ENCODE results near the gene SEMA3A. TPM values are rescaled to one million over a fixed set of nuclear protein-coding genes. Genes with fewer than 3 reads are reported as not detected.

SEMA3A gene
- total RNA-seq, 3 donors from 2014 or later, result 4.5 to 76.7 (median 9.7) TPM

GRCh38 chr7:83946801-83947200 lies 247.8 kb downstream of the SEMA3A start:
- H3K9me3 ChIP-seq, result no peaks in the 10 kb centered on the region
- DNase-seq (no peak), ATAC-seq (no peak)
- no peak for TF ChIP-seq CTCF (IDR thresholded peaks at IDR 0.05)
- no peak overlapping the region for H3K4me3 ChIP-seq
- no peaks in the 10 kb centered on the region for H3K4me1 ChIP-seq (ENCODE audit: low read depth)
- no peaks in the 10 kb centered on the region for H3K36me3 ChIP-seq (ENCODE audit: low read depth)
- intact Hi-C loops (cut with DNase I, micrococcal nuclease), result no loop called here

GRCh38 chr7:83941300-83941699 lies 253.3 kb downstream of the SEMA3A start:
- Histone ChIP-seq H3K4me3 (no peak overlapping the region), H3K4me1 (ENCODE audit: low read depth) (no peaks in the 10 kb centered on the region), H3K9me3 (no peaks in the 10 kb centered on the region), H3K36me3 (ENCODE audit: low read depth) (no peaks in the 10 kb centered on the region)
- intact Hi-C loops (cut with DNase I, micrococcal nuclease), result no loop called here
- DNase-seq (no peak), ATAC-seq (no peak)
- no peak for TF ChIP-seq CTCF (IDR thresholded peaks at IDR 0.05)

DNA sequence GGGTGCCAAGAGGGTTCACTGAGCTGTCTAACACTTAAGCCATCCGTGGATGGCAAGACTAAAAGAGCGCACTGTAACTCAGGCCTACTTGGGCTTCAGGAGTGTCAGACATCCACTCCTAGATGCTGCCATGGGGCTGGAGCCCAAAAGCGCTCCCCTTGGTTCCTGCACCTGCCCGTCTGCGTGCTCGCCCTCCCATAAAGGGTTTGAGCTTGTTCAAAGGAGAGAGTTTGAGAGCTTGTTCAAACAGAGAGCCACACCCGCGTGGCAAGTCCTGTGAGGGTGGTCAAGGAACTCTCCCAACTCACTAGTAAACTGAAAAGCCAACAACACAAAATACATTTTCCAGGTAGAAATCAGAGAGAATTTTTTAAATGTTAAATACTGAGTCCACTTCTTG lies 256.7 kb downstream of the SEMA3A start:
- Histone ChIP-seq H3K9me3 (no peaks in the 10 kb centered on the region), H3K4me1 (ENCODE audit: low read depth) (no peaks in the 10 kb centered on the region), H3K4me3 (no peak overlapping the region), H3K36me3 (ENCODE audit: low read depth) (no peaks in the 10 kb centered on the region)
- peak; percentile 14 for ATAC-seq
- TF ChIP-seq CTCF (IDR thresholded peaks at IDR 0.05), result no peak
- no peak for DNase-seq
- intact Hi-C loops (cut with DNase I, micrococcal nuclease), result loop anchor here (2.0 to 5.0 kb wide), 2 partner anchors 1085 to 1089 kb away; no protein-coding TSS in a partner anchor

DNA sequence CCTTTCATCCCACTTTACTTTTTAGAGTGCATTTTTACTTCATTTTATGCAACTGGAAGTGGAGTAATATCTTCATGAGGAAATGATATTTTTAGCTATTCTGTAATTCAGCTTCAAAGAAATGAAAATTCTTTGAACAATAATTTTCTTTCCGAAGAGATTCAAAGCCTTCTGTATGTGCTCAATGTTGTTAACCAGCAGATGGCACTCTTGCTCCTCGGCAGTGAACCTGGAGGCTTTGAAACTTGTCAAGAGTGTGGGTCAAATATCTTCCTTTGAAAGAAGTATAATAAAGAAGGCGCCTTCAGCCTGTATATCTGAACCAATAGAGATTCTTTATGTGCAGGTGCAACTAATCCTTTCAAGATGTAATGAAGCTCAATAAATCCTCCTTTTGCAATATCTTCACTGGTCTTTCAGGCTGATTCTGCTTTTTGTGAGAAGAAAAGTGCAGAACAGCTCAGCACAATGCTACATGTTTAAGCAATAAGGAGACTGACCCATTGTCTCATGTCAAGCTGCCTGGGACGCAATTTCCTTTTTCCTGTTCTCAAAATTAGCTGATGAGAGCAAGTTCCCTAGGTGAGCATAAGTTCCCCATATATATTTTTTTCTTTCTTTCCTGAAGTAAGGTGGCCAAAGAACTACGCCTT lies 258.4 kb downstream of the SEMA3A start:
- Histone ChIP-seq H3K36me3 (ENCODE audit: low read depth) (no peaks in the 10 kb centered on the region), H3K4me1 (ENCODE audit: low read depth) (no peaks in the 10 kb centered on the region), H3K4me3 (no peak overlapping the region), H3K9me3 (no peaks in the 10 kb centered on the region)
- DNase-seq (peak in 2 of 3 donors; percentile 33 to 71), ATAC-seq (peak; percentile 67)
- intact Hi-C loops (cut with DNase I, micrococcal nuclease), result loop anchor here (2.0 to 5.0 kb wide), 2 partner anchors 1087 to 1091 kb away; no protein-coding TSS in a partner anchor
- peak; percentile 59 for TF ChIP-seq CTCF (IDR thresholded peaks at IDR 0.05)

- no peak for DNase-seq
- no peaks in the 10 kb centered on the region for H3K36me3 ChIP-seq (ENCODE audit: low read depth)
- TF ChIP-seq CTCF (IDR thresholded peaks at IDR 0.05), result no peak
- intact Hi-C loops (cut with DNase I, micrococcal nuclease), result no loop called here
- ATAC-seq, result no peak
- no peaks in the 10 kb centered on the region for H3K9me3 ChIP-seq
- no peaks in the 10 kb centered on the region for H3K4me1 ChIP-seq (ENCODE audit: low read depth)
- no peak overlapping the region for H3K4me3 ChIP-seq
Measured at GRCh38 chr7:83934118-83934734, 260.4 kb downstream of the SEMA3A start.

Measured in mucosa of descending colon (tissue), 3 donors.